H4 (cell line): ENCODE data around the gene BAZ1A. TPM values are rescaled to one million over a fixed set of nuclear protein-coding genes. Genes with fewer than 3 reads are reported as not detected.
"Not testable (repeated sequence)": the region's sequence is repeated elsewhere in the genome, so short reads cannot be mapped to it uniquely, and the experiment has no call there.

Experiments
- DNase-seq: peaks from one replicate; pipeline ENCODE4 v3.0.0-alpha.2; 2015; ENCODE audit warnings: low spot score
- total RNA-seq: library from RNA; depleted of rRNA; stranded (reverse); fragments of >200 nt; shearing (Covaris generic); gene quantifications from 2 replicates; pipeline ENCODE4 v1.2.3, GENCODE V29; 2014

The BAZ1A gene
- total RNA-seq, 1 experiment from 2014 or later, result 34.2 TPM

DNA sequence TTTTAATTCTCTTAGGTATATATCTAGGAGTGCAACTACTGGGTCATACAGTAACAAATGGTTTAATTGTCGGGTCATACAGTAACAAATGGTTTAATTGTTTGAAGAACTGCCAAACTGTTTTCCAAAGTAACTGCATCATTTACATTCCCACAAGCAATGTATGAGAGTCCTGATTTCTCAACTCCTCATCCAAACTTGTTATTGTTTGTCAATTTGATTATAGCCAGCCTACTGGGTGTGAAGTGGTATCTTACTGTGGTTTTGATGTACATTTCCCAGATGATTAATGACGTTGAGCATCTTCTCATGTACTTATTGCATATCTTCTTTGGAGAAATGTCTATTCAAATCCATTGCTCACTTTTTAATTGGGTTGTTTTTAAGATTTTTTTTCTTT is 93.1 kb downstream of the BAZ1A start:
- no peak for DNase-seq

GRCh38 chr14:34781242-34781641 is 93.9 kb downstream of the BAZ1A start:
- no peak for DNase-seq

- no peak for DNase-seq
Measured at GRCh38 chr14:34780646-34781045, 94.5 kb downstream of the BAZ1A start.

DNA sequence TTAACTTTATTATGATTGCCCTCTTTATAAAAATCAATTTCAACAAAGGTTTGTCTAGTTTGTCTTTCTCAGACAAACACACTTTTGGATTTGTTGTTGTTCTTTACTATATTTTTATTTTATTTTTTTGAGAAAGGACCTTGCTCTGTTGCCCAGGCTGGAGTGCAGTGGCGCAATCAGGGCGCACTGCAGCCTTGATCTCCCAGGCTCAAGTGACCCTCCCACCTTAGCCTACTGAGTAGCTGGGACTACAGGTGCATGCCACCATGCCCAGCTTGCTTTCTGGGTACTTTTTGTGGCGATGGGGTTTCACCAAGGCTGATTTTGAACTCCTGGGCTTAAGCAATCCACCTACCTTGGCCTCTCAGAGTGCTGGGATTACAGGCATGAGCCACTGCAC is 96.4 kb downstream of the BAZ1A start:
- no peak for DNase-seq

DNA sequence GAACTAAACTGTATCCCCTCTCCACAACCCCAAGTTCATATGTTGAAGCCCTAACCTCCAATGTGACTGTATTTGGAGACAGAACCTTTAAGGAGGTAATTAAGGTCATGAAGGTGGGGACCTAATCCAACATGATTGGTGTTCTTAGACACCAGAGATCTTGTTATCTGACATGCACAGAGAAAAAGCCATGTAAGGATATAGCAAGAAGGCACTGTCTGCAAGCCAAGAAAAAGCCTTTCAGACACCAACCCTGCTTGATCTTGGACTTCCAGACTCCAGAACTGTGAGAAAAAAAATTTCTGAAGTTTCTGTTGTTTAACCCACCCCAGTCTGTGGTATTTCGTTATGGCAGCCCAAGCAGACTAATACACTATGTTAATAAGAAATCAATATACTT is 98.5 kb downstream of the BAZ1A start:
- DNase-seq, result no peak

DNA sequence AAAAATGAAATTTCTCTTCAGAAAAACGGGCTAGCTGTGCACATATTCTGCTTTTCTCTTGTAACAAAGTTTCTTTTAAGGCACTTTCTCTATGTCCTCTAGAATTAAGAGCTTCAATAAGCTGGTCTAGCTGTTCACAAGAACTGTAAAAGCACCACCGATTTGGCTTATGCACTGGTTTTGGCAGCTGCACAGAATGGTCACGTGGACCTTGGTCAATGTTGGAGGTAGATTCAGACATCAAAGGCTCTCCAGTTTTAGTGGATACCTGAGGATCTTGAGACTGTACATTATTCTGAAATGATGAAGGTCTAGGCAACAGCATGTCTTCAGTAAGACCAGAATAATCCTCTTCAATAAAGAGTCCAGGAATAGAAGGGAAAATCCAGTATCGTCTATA is 99.2 kb downstream of the BAZ1A start:
- DNase-seq, result no peak

DNA sequence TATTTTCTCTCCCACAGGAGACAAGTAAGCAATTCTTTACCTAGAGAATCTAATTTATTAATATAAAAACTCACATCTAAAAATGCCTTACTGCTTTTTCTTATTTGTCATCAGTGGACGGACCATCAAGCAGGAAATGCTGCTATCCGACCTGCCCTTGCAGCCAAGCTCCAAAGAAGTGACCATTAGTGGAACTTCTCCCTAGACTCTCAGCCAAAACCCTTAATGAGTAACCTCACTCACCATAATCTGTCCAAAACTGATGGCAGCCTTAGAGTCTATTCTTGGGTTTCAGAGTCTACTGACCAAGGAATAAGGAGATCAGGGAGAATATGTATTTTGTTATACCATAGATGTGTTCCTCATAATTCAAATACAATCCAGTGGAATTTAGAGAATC is 99.8 kb downstream of the BAZ1A start:
- no peak for DNase-seq

- DNase-seq, result no peak
Measured at GRCh38 chr14:34770901-34771300, 104.3 kb downstream of the BAZ1A start.

DNA sequence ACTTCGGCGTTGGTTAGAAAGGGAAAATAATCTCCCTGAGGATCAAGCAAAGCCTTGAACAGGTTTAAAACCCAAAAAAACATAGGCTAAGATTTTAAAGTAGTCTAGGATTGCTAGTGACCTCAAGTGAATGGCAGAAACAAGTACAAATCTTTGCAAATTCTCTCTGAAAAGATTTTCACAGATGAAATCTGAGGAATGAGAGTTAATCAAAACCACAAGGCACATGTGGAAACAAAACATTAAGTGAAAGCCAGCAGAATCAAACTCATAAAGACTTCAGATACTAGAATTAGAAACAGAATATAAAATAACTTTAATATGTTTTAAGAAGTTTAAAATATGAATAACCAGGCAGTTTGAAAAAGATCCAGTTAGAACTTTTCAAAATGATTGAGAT is 108.6 kb downstream of the BAZ1A start:
- no peak for DNase-seq

- no peak for DNase-seq
Measured at GRCh38 chr14:34766060-34766459, 109.1 kb downstream of the BAZ1A start.

DNA sequence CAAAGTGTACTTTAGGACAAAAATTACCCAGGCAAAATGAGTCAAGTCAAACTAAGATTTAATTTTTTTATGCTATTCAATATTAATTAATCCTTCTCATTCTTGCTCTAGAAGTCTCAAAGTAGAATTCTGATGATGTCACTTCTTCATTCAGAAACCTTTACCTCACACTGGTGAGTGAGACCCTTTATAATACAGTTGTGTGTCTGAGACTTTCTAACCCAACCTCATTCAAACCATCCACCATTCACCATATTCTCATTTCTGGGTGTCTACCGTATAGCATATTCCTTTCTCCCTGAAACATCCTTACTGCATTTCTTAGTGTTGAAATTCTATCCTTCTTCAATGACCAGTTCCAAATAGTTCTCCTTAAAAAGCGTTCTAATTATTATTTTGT is 119.9 kb downstream of the BAZ1A start:
- no peak for DNase-seq

DNA sequence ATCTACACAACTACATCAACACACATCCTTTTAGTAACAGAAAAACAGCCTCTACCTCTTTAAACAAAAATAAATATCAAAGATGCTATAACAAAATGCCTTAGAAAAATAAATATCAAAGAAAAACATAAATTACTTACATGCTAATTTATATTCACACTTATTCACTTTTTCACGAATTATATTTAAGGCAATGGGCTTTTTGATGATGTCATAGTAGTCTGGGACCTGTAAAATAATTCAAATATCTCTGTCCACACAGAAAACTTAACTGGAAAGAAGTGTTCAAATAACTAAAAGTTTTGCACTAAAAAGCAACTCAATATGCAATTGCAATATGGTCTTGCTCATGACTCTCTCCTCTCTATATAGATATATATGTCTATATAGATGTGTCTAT is 120.5 kb downstream of the BAZ1A start:
- DNase-seq, result no peak

GRCh38 chr14:34750670-34751069 is 124.5 kb downstream of the BAZ1A start:
- no peak for DNase-seq

DNA sequence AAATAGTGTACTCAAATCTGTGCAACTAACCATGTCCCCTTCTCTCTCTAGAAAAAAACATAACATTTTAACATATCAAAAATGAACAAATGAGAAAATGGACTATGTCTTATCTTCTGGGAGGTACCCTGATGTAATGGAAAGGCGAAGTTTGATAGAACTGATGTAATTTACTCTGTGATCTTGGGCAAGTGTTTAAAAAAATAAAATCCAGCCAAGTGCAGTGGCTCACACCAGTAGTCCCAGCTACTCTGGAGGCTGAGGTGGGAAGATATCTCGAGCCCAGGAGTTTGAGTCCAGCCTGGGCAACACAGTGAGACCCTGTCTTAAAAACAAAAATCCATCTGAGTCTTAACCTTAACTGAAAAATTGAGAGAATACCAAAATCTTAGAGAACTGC is 124.9 kb downstream of the BAZ1A start:
- DNase-seq, result no peak

DNA sequence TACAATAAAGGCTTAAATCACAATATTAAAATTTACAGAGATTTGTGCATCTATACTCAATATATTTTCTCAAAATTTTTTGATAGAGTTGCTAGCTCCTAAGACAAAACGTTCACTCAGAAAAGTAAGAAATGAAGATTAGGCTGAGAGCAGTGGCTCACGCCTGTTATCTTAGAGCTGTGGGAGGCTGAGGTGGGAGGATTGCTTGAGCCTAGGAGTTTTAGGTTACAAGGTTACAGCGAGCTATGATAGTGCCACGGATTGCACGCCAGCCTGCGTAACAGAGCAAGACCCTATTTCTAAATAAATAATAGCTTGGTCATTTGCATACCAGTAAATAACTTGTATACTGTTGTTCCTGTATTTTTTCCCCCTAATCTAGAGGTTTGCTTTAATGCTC is 125.8 kb downstream of the BAZ1A start:
- DNase-seq, result no peak

GRCh38 chr14:34742270-34743115 is 132.7 kb downstream of the BAZ1A start:
- DNase-seq, result no peak

DNA sequence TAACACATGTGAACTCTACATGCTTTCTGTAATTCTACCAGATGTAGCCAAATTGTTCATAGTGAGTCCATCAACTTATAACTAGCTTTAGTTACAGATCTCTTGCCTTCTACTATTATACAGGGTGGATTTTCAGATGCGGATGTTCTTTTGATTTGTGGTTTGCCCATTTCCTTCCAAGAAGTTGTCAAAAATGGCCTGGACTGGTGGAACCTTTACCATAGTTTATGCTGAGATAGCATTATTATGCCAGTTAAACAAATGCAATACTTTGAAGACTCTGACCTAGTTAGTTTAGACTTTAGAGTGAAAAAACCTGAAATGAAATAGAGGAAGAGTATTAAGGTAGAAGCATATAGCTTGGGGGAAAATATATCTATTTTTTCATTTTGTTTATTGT is 133.3 kb downstream of the BAZ1A start:
- no peak for DNase-seq

GRCh38 chr14:34740139-34740538 is 135.0 kb downstream of the BAZ1A start:
- DNase-seq, result not testable (repeated sequence)

GRCh38 chr14:34737079-34737478 is 138.1 kb downstream of the BAZ1A start:
- not testable (repeated sequence) for DNase-seq

- no peak for DNase-seq
Measured at GRCh38 chr14:34733245-34733644, 141.9 kb downstream of the BAZ1A start.

DNA sequence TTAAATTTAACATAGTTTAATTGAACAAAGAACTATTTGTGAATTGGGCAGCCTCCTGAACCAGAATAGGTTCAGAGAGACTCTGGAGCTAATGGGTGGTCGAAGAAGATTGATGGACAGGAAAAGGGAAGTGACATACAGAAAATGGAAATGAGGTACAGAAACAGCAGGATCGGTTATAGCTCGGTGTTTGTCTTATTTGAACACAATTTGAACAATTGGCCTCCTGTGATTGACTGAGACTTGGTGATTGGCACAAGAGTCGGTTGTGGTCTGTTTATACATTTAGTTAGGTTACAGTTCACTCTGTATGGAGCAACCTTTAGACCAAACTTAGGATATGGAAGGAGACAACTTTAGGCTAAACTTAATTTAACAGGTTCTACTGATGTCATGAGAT is 142.4 kb downstream of the BAZ1A start:
- DNase-seq, result no peak

- DNase-seq, result no peak
Measured at GRCh38 chr14:34723867-34724266, 151.3 kb downstream of the BAZ1A start.

GRCh38 chr14:34722723-34723545 is 152.2 kb downstream of the BAZ1A start:
- DNase-seq, result peak; percentile 19
